ENCODE measurements around the gene CHSY3.

Gene CHSY3

GRCh38 chr5:130024006-130024405 lies 119.7 kb downstream of the CHSY3 start:
- no peak for DNase-seq (ENCODE audit: low spot score)

GRCh38 chr5:130025511-130025910 lies 121.2 kb downstream of the CHSY3 start:
- DNase-seq (ENCODE audit: low spot score) = no peak

- no peak for DNase-seq (ENCODE audit: low spot score)
Measured at GRCh38 chr5:130032807-130033206, 128.5 kb downstream of the CHSY3 start.

GRCh38 chr5:130034566-130035210 lies 130.4 kb downstream of the CHSY3 start:
- no peak for DNase-seq (ENCODE audit: low spot score)

GRCh38 chr5:130035388-130035787 lies 131.1 kb downstream of the CHSY3 start:
- DNase-seq (ENCODE audit: low spot score) = no peak

- DNase-seq (ENCODE audit: low spot score) = no peak
Measured at GRCh38 chr5:130037905-130038304, 133.6 kb downstream of the CHSY3 start.

GRCh38 chr5:130043834-130044233 lies 139.6 kb downstream of the CHSY3 start:
- DNase-seq (ENCODE audit: low spot score) = no peak

- no peak for DNase-seq (ENCODE audit: low spot score)
Measured at GRCh38 chr5:130045334-130045733, 141.1 kb downstream of the CHSY3 start.

- DNase-seq (ENCODE audit: low spot score) = no peak
Measured at GRCh38 chr5:130050585-130050984, 146.3 kb downstream of the CHSY3 start.

GRCh38 chr5:130052752-130053151 lies 148.5 kb downstream of the CHSY3 start:
- DNase-seq (ENCODE audit: low spot score) = no peak

- no peak for DNase-seq (ENCODE audit: low spot score)
Measured at GRCh38 chr5:130055572-130055971, 151.3 kb downstream of the CHSY3 start.

GRCh38 chr5:130061746-130062145 lies 157.5 kb downstream of the CHSY3 start:
- DNase-seq (ENCODE audit: low spot score) = no peak

GRCh38 chr5:130063603-130064002 lies 159.3 kb downstream of the CHSY3 start:
- no peak for DNase-seq (ENCODE audit: low spot score)

GRCh38 chr5:130064484-130064883 lies 160.2 kb downstream of the CHSY3 start:
- DNase-seq (ENCODE audit: low spot score) = no peak

GRCh38 chr5:130065617-130066016 lies 161.4 kb downstream of the CHSY3 start:
- DNase-seq (ENCODE audit: low spot score) = no peak

GRCh38 chr5:130066644-130067043 lies 162.4 kb downstream of the CHSY3 start:
- no peak for DNase-seq (ENCODE audit: low spot score)

GRCh38 chr5:130067364-130067763 lies 163.1 kb downstream of the CHSY3 start:
- no peak for DNase-seq (ENCODE audit: low spot score)

GRCh38 chr5:130068101-130068500 lies 163.8 kb downstream of the CHSY3 start:
- no peak for DNase-seq (ENCODE audit: low spot score)

- DNase-seq (ENCODE audit: low spot score) = no peak
Measured at GRCh38 chr5:130068988-130069387, 164.7 kb downstream of the CHSY3 start.

GRCh38 chr5:130074820-130075219 lies 170.6 kb downstream of the CHSY3 start:
- DNase-seq (ENCODE audit: low spot score) = no peak

- DNase-seq (ENCODE audit: low spot score) = no peak
Measured at GRCh38 chr5:130077007-130077406, 172.7 kb downstream of the CHSY3 start.

- DNase-seq (ENCODE audit: low spot score) = no peak
Measured at GRCh38 chr5:130078661-130079060, 174.4 kb downstream of the CHSY3 start.

- no peak for DNase-seq (ENCODE audit: low spot score)
Measured at GRCh38 chr5:130090569-130091270, 186.5 kb downstream of the CHSY3 start.

GRCh38 chr5:130092991-130093390 lies 188.7 kb downstream of the CHSY3 start:
- DNase-seq (ENCODE audit: low spot score) = no peak

All from SW480 (cell line).